ENCODE data around the gene RAPGEF2. TPM values are rescaled to one million over a fixed set of nuclear protein-coding genes. Genes with fewer than 3 reads are reported as not detected.
A peak's percentile ranks its signal among the peaks of the same experiment; 100 is the strongest.

Gene RAPGEF2
- total and polyA plus RNA-seq, 3 experiments from 2014 or later, result 1.0 to 34.3 (median 29.2) TPM

- Histone ChIP-seq H3K9me3 (ENCODE audit: low read length) (no peaks in the 10 kb centered on the region), H3K4me3 (ENCODE audit: low read length) (no peak overlapping the region), H3K4me1 (ENCODE audit: insufficient read depth, low read length) (no peaks in the 10 kb centered on the region), H3K27me3 (ENCODE audit: insufficient read depth, low read length, poor library complexity, severe bottlenecking) (no peaks in the 10 kb centered on the region), H3K36me3 (ENCODE audit: insufficient read depth, low read length) (no peaks in the 10 kb centered on the region), H3K27ac (ENCODE audit: low read depth, low read length) (no peak overlapping the region)
- DNase-seq, result no peak
- peaks cover 0 to 1% of the 10 kb centered on the region in 2 donors for H3K27me3 Mint-ChIP-seq
- no peak overlapping the region for H3K27ac Mint-ChIP-seq
- H3K36me3 Mint-ChIP-seq, result no peaks in the 10 kb centered on the region
- peaks cover 0 to 5% (median 0%) of the 10 kb centered on the region in 3 donors for H3K4me1 Mint-ChIP-seq
- H3K4me3 Mint-ChIP-seq, result no peak overlapping the region
- POLR2A ChIA-PET, result no interaction called here
- no peaks in the 10 kb centered on the region for H3K9me3 Mint-ChIP-seq
- CTCF ChIA-PET, result no interaction called here
Observed at GRCh38 chr4:159296061-159296460, 193.2 kb downstream of the RAPGEF2 start.

GRCh38 chr4:159297091-159297490, 194.2 kb downstream of the RAPGEF2 start:
- no peak for DNase-seq
- ChIA-PET POLR2A (no interaction called here), CTCF (no interaction called here)

GRCh38 chr4:159298502-159298901, 195.6 kb downstream of the RAPGEF2 start:
- Histone ChIP-seq H3K9me3 (ENCODE audit: low read length) (no peaks in the 10 kb centered on the region), H3K27me3 (ENCODE audit: insufficient read depth, low read length, poor library complexity, severe bottlenecking) (no peaks in the 10 kb centered on the region), H3K4me1 (ENCODE audit: insufficient read depth, low read length) (no peaks in the 10 kb centered on the region), H3K36me3 (ENCODE audit: insufficient read depth, low read length) (no peaks in the 10 kb centered on the region), H3K4me3 (ENCODE audit: low read length) (no peak overlapping the region), H3K27ac (ENCODE audit: low read depth, low read length) (no peak overlapping the region)
- ChIA-PET POLR2A (no interaction called here), CTCF (no interaction called here)
- peaks cover 0 to 5% (median 0%) of the 10 kb centered on the region in 3 donors for H3K4me1 Mint-ChIP-seq
- no peaks in the 10 kb centered on the region for H3K27me3 Mint-ChIP-seq
- H3K4me3 Mint-ChIP-seq, result no peak overlapping the region
- peak overlapping the region in 3 of 8 donors; percentile 0 to 41 (median 6) for H3K27ac Mint-ChIP-seq
- H3K36me3 Mint-ChIP-seq, result no peaks in the 10 kb centered on the region
- DNase-seq, result no peak
- no peaks in the 10 kb centered on the region for H3K9me3 Mint-ChIP-seq

More at GRCh38 chr4:159297091-159297490, 194.2 kb downstream of the RAPGEF2 start:
- no peaks in the 10 kb centered on the region for H3K9me3 Mint-ChIP-seq
- H3K4me1 Mint-ChIP-seq, result peaks cover 0 to 5% (median 0%) of the 10 kb centered on the region in 3 donors
- H3K27me3 ChIP-seq (ENCODE audit: insufficient read depth, low read length, poor library complexity, severe bottlenecking), result no peaks in the 10 kb centered on the region
- peaks cover 0 to under 1% of the 10 kb centered on the region in 2 donors for H3K27me3 Mint-ChIP-seq
- no peak overlapping the region for H3K4me3 ChIP-seq (ENCODE audit: low read length)
- no peaks in the 10 kb centered on the region for H3K36me3 ChIP-seq (ENCODE audit: insufficient read depth, low read length)
- no peaks in the 10 kb centered on the region for H3K9me3 ChIP-seq (ENCODE audit: low read length)
- H3K36me3 Mint-ChIP-seq, result no peaks in the 10 kb centered on the region
- H3K27ac Mint-ChIP-seq, result no peak overlapping the region
- no peak overlapping the region for H3K4me3 Mint-ChIP-seq
- no peaks in the 10 kb centered on the region for H3K4me1 ChIP-seq (ENCODE audit: insufficient read depth, low read length)
- no peak overlapping the region for H3K27ac ChIP-seq (ENCODE audit: low read depth, low read length)

GRCh38 chr4:159303435-159303834, 200.6 kb downstream of the RAPGEF2 start:
- Histone ChIP-seq H3K36me3 (ENCODE audit: insufficient read depth, low read length) (no peaks in the 10 kb centered on the region), H3K27me3 (ENCODE audit: insufficient read depth, low read length, poor library complexity, severe bottlenecking) (no peaks in the 10 kb centered on the region), H3K9me3 (ENCODE audit: low read length) (no peaks in the 10 kb centered on the region), H3K27ac (ENCODE audit: low read depth, low read length) (no peak overlapping the region), H3K4me3 (ENCODE audit: low read length) (no peak overlapping the region), H3K4me1 (ENCODE audit: insufficient read depth, low read length) (no peaks in the 10 kb centered on the region)
- H3K27me3 Mint-ChIP-seq, result no peaks in the 10 kb centered on the region
- H3K9me3 Mint-ChIP-seq, result peaks cover 0 to 4% (median 0%) of the 10 kb centered on the region in 5 donors
- peaks cover 14 to 23% (median 15%) of the 10 kb centered on the region in 3 donors for H3K36me3 Mint-ChIP-seq
- POLR2A ChIA-PET, result no interaction called here
- H3K27ac Mint-ChIP-seq, result no peak overlapping the region
- no peak for DNase-seq
- peaks cover 0 to 6% (median 5%) of the 10 kb centered on the region in 3 donors for H3K4me1 Mint-ChIP-seq
- CTCF ChIA-PET, result no interaction called here
- H3K4me3 Mint-ChIP-seq, result no peak overlapping the region

GRCh38 chr4:159305129-159305528, 202.2 kb downstream of the RAPGEF2 start:
- H3K4me1 Mint-ChIP-seq, result peaks cover 0 to 5% (median 4%) of the 10 kb centered on the region in 3 donors
- POLR2A ChIA-PET, result no interaction called here
- DNase-seq, result no peak
- H3K4me3 ChIP-seq (ENCODE audit: low read length), result no peak overlapping the region
- peaks cover 0 to 4% (median 0%) of the 10 kb centered on the region in 5 donors for H3K9me3 Mint-ChIP-seq
- H3K4me1 ChIP-seq (ENCODE audit: insufficient read depth, low read length), result no peaks in the 10 kb centered on the region
- H3K27me3 ChIP-seq (ENCODE audit: insufficient read depth, low read length, poor library complexity, severe bottlenecking), result no peaks in the 10 kb centered on the region
- H3K9me3 ChIP-seq (ENCODE audit: low read length), result no peaks in the 10 kb centered on the region
- H3K27ac ChIP-seq (ENCODE audit: low read depth, low read length), result no peak overlapping the region
- H3K4me3 Mint-ChIP-seq, result no peak overlapping the region
- no peaks in the 10 kb centered on the region for H3K27me3 Mint-ChIP-seq
- H3K36me3 ChIP-seq (ENCODE audit: insufficient read depth, low read length), result no peaks in the 10 kb centered on the region
- CTCF ChIA-PET, result no interaction called here
- H3K27ac Mint-ChIP-seq, result no peak overlapping the region
- peaks cover 15 to 23% (median 18%) of the 10 kb centered on the region in 3 donors for H3K36me3 Mint-ChIP-seq

- no peak overlapping the region for H3K4me3 Mint-ChIP-seq
- H3K27me3 Mint-ChIP-seq, result no peaks in the 10 kb centered on the region
- Histone ChIP-seq H3K9me3 (ENCODE audit: low read length) (no peaks in the 10 kb centered on the region), H3K36me3 (ENCODE audit: insufficient read depth, low read length) (no peaks in the 10 kb centered on the region), H3K27ac (ENCODE audit: low read depth, low read length) (no peak overlapping the region), H3K4me3 (ENCODE audit: low read length) (no peak overlapping the region), H3K27me3 (ENCODE audit: insufficient read depth, low read length, poor library complexity, severe bottlenecking) (no peaks in the 10 kb centered on the region), H3K4me1 (ENCODE audit: insufficient read depth, low read length) (no peaks in the 10 kb centered on the region)
- ChIA-PET POLR2A (no interaction called here), CTCF (no interaction called here)
- peaks cover 15 to 23% (median 18%) of the 10 kb centered on the region in 3 donors for H3K36me3 Mint-ChIP-seq
- DNase-seq, result no peak
- H3K9me3 Mint-ChIP-seq, result peaks cover 0 to 4% (median 0%) of the 10 kb centered on the region in 5 donors
- H3K27ac Mint-ChIP-seq, result no peak overlapping the region
- H3K4me1 Mint-ChIP-seq, result peaks cover 15 to 20% (median 18%) of the 10 kb centered on the region in 3 donors
Observed at GRCh38 chr4:159307929-159308328, 205.1 kb downstream of the RAPGEF2 start.

- POLR2A ChIA-PET, result no interaction called here
- H3K27ac ChIP-seq (ENCODE audit: low read depth, low read length), result no peak overlapping the region
Observed at GRCh38 chr4:159308566-159309340, 205.9 kb downstream of the RAPGEF2 start.

GRCh38 chr4:159312236-159312635, 209.4 kb downstream of the RAPGEF2 start:
- CTCF ChIA-PET, result no interaction called here
- Mint-ChIP-seq H3K27ac (peak overlapping the region in 1 of 8 donors; percentile 32), H3K27me3 (peaks cover 0 to 1% of the 10 kb centered on the region in 2 donors), H3K4me3 (no peak overlapping the region), H3K9me3 (no peaks in the 10 kb centered on the region), H3K4me1 (peaks cover 10 to 18% (median 16%) of the 10 kb centered on the region in 3 donors), H3K36me3 (peaks cover 18 to 23% (median 22%) of the 10 kb centered on the region in 3 donors)
- POLR2A ChIA-PET, result no interaction called here
- H3K27ac ChIP-seq (ENCODE audit: low read depth, low read length), result no peak overlapping the region
- no peak overlapping the region for H3K4me3 ChIP-seq (ENCODE audit: low read length)
- no peak for DNase-seq
- no peaks in the 10 kb centered on the region for H3K4me1 ChIP-seq (ENCODE audit: insufficient read depth, low read length)
- H3K36me3 ChIP-seq (ENCODE audit: insufficient read depth, low read length), result no peaks in the 10 kb centered on the region
- H3K27me3 ChIP-seq (ENCODE audit: insufficient read depth, low read length, poor library complexity, severe bottlenecking), result no peaks in the 10 kb centered on the region
- H3K9me3 ChIP-seq (ENCODE audit: low read length), result no peaks in the 10 kb centered on the region

More at GRCh38 chr4:159308566-159309340, 205.9 kb downstream of the RAPGEF2 start:
- Mint-ChIP-seq H3K9me3 (peaks cover 0 to 4% (median 0%) of the 10 kb centered on the region in 5 donors), H3K27ac (no peak overlapping the region), H3K27me3 (no peaks in the 10 kb centered on the region), H3K4me1 (peaks cover 15 to 20% (median 18%) of the 10 kb centered on the region in 3 donors), H3K36me3 (peaks cover 16 to 23% (median 19%) of the 10 kb centered on the region in 3 donors), H3K4me3 (no peak overlapping the region)
- H3K4me3 ChIP-seq (ENCODE audit: low read length), result no peak overlapping the region
- CTCF ChIA-PET, result no interaction called here
- no peaks in the 10 kb centered on the region for H3K36me3 ChIP-seq (ENCODE audit: insufficient read depth, low read length)
- H3K27me3 ChIP-seq (ENCODE audit: insufficient read depth, low read length, poor library complexity, severe bottlenecking), result no peaks in the 10 kb centered on the region
- DNase-seq, result no peak
- H3K4me1 ChIP-seq (ENCODE audit: insufficient read depth, low read length), result no peaks in the 10 kb centered on the region
- no peaks in the 10 kb centered on the region for H3K9me3 ChIP-seq (ENCODE audit: low read length)
